Measurements from ENCODE around the gene RAB35.
A peak's percentile ranks its signal among the peaks of the same experiment; 100 is the strongest.

Gene RAB35

DNA sequence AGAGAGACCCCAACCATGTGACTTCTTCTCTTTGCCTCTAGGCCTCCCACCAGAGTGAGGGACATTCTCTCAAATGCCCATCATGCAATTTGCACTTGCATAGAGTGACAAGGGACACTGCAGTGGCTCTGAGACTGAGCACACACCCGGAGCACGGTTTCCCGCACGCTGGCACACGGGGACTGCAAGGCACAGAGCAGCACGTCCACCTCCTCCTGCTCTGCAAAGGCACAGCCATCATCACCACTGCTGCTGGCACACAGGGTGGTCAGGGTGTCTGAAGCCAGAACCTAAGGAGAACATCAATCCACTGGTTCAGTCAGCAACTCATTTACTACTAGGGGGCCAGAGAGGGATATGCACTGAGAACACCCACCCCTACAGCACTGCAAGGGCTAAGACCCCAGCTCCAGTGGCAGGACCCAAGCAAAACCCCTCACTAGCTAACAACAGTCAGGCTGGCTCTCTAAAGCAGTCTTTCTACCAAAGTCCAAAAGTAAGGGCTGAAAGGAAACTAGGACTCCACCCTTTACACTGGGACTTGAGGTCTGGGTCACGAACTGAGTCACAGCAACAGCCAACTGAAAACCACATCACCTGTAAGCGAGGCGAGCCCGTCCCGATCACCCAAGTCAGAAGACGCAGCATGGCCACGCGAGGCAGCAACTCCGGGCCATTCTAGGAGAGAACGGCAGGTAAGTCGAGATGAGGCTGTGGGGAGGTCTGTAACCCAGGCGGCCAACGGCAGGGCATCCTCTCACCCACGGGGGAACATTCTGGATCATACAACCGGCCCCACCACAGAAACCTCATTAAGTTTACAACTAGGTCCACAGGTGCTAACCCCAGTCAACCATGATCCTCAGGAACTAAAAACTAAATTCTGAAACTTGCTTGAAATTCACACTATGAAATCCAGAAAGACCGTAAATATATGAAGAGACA is 40.0 kb upstream of the RAB35 start:
- TF ChIP-seq CTCF (conservative IDR thresholded peaks at IDR 0.05) (no peak), ZFX (IDR thresholded peaks at IDR 0.05) (no peak)

DNA sequence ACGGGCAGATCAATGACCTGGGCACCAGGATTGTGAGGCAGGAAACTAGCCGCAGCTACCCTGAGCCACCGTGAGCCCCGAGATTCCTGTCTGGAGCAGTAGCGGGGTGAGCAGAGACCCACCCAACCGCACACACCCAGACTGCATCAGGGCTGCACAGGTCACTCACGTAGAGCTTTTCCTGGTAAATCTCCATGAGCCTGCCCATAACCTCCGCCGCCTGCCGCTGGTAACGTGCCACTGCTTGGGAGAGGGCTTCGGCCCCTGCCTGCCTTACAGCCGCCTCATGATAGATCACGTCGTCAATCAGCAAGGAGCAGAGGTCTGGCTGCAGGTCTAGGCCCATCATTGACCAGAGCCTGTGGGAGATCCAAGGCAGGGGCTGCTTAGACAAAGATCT is 38.5 kb upstream of the RAB35 start:
- no peak for TF ChIP-seq ZFX (IDR thresholded peaks at IDR 0.05)
- TF ChIP-seq CTCF (conservative IDR thresholded peaks at IDR 0.05), result no peak
- no peak overlapping the region for H3K27ac ChIP-seq

More for the DNA sequence above, 40.0 kb upstream of the RAB35 start:
- no peak overlapping the region for H3K27ac ChIP-seq

DNA sequence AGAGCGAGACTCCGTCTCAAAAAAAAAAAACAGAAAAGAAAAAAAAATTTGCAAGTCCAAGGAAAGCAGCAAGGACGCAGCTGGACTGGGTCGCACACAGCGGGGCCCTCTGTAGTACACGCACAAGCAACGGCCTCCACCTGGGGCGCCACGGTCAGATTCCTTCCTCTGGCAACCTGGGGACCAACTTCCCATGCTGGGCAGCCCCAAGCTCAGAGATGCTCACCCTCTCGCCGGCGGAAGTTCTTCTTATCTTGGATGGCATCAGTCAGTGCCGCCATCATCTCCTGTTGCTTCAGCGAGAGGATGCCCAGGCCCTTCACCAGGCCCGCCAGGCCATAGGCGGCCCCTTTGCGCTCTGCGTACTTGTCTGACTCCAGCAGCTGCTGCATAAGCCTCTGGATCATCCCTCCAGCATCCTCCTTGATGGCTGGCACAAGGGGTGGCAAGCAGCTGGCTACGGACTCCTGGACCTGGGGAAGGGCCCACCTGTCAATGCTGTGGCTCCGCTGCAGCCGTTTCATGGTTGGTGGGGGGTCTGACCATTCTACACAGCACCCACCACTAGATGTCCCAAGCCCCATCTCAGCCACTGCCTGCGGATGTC is 34.5 kb upstream of the RAB35 start:
- H3K27ac ChIP-seq, result no peak overlapping the region
- no peak for TF ChIP-seq ZFX (IDR thresholded peaks at IDR 0.05)
- no peak for TF ChIP-seq CTCF (conservative IDR thresholded peaks at IDR 0.05)

DNA sequence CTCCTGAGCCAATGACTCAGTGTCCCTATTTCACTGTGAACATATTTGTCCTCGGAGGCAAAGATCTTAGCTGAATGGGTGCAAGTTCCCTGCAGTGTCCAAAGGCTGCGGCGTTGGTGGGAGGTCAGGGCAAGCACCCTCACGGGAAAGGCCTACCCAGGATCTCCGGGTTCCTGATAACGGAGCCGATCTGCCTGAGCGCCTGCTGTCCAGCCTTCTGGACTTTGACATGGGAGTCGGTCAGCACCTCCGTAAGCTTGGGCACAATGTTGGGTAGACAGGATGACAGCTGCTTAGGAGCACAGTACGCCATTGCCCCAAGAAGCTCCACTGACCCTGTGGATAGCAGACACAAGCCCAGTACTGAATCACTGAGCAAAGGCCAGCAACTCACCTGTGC is 31.5 kb upstream of the RAB35 start:
- TF ChIP-seq ZFX (IDR thresholded peaks at IDR 0.05), result no peak
- no peak for TF ChIP-seq CTCF (conservative IDR thresholded peaks at IDR 0.05)
- H3K27ac ChIP-seq, result no peak overlapping the region

DNA sequence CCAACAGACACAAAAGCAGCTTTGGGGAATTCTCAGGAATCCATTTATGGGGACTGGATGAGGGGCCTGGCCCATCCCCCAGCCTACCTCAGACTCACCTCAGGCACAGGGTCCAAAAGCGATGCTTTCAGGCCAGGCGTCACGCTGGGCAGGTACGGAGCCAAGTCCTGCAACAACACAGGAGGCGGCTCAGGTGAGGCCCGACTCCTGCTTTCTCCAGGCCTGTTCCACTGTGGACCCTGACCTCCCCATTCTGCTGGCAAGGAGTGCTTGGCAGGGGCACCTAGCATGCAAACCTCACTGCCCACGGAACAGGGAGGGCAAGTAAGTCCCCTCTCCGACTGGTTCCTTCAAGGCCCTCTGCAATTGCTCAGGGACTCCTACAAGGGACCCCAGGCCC is 28.6 kb upstream of the RAB35 start:
- TF ChIP-seq CTCF (conservative IDR thresholded peaks at IDR 0.05) (no peak), ZFX (IDR thresholded peaks at IDR 0.05) (no peak)
- no peak overlapping the region for H3K27ac ChIP-seq

GRCh38 chr12:120144215-120144614 is 27.7 kb upstream of the RAB35 start:
- TF ChIP-seq CTCF (conservative IDR thresholded peaks at IDR 0.05), result no peak
- TF ChIP-seq ZFX (IDR thresholded peaks at IDR 0.05), result no peak
- H3K27ac ChIP-seq, result no peak overlapping the region

- TF ChIP-seq CTCF (conservative IDR thresholded peaks at IDR 0.05) (no peak), ZFX (IDR thresholded peaks at IDR 0.05) (no peak)
- H3K27ac ChIP-seq, result peak overlapping the region; percentile 14; the same call in 1 of the 2 replicates
Observed at GRCh38 chr12:120142231-120142877, 25.8 kb upstream of the RAB35 start.

Measured in C4-2B (cell line).